HG02623 (cell line): ENCODE data around the gene AAMP.

Source experiments
- ATAC-seq: cut with Tn5 transposase; IDR thresholded peaks from one replicate; pipeline ENCODE4 v1.9.1; 2021; ENCODE audit warnings: moderate library complexity; ENCODE audit not compliant: unreplicated experiment

The AAMP gene

DNA sequence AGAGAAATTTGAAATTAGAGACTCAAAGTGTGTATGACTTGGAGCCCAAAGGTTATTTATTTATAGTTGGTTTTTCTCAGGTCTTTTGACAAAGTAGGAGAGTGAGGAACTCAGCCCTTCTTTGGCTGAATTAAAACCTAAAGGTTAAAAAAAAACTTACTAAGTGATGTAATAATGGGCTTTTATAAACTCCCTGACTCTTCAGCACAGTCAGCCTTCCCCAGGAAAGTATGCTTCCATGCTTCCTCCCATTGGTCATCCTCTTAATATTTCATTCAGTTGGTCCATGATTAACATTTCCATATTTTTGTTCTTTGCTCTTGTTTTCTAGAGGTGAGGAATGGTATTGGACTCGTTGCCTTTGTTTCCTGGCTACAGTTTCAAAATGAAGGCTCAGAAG is 45.8 kb downstream of the AAMP start:
- no peak for ATAC-seq

DNA sequence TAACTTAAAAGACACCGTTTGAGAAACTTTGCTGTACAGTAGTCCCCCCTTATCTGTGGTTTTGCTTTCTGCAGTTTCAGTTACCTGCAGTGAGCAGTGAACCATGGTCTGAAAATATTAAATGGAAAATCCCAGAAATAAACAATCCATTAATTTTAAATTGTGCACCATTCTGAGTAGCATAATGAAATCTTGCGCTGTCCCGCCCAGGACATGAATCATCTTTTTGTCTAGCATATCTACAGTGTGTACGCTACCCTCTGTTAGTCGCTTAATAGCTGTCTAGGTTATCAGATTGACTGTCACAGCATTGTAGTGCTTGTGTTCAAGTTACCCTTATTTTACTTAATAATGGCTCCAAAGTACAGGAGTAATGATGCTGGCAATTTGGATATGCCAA is 46.9 kb downstream of the AAMP start:
- ATAC-seq: no peak

DNA sequence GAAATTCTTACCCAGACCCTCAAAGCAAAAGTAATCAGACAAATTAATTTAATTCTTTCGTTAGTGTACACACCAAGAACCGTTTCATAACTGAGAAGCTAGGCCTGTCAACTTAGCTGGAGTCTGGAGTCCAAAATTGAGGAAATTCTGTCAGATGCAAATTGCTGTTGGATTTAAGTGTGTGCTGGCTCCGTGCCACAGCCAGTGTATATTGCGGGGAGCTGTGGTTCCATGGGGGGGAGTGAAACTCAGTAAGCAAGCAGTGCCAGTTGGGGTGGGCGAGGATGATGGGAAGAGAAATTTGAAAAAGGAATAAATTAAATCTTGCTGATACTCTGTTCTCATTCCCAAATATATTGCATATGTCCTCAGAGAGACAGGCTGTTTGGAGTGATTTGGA is 48.9 kb downstream of the AAMP start:
- ATAC-seq: no peak

DNA sequence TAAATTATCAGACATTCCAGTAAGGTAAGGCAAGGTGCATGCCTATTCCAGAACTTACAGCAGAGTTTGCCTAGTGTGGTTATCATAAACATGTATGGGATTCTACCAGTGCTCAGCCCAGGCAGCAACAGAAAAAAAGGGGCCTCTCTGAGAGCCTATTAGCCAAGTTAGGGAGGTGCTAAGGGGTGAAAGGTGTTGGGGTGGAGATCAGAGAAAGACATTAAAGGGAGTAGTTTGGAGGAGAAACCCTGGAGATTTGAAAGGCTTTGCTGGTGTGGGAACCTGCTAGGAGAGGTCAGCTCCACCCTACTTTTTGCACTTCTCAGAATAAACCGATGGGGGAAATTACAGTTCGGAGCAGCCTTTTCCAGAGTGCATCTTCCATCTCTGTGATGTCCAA is 50.0 kb downstream of the AAMP start:
- no peak for ATAC-seq

DNA sequence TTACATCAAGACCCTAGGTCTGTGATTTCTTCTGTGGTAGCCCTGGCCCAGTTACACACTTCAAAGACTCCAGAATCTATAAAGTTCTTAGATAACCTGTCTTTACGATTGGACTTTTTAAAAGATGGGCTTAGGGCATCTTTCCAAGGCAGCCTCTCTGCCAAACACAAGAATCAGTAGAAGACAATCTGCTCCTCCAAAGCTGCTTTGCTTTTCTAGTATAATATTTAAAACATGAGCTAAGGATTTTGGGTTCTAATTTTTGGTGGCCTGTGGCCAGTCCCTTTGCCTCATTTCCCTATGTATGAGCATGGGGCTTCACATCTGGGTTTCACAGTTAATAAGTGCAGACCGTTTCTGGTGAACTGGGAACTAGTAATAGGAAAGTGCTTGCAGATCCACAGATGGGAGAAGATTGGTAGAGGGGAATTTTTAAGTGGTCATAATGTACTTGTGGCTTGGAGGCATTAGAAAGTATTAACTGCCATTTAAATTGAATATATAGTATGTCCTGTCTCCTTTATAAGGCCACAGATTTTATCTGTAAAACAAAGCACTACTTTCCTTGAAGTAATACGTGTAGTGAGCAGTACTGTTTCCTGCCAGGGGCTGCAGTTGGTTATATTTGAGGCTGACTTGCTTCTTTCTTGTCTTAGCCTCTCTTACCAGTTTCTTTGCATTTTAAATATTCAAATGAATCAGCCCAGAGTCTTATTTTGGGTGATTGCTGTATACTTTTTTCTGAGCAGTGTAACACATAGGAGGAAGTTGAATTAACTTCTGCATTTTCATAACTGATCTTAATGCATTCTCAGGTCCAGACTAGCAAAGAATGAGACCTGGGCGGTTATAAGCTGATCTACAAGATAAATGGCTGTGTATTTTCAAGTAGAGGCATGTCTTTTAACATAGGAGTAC is 51.4 kb downstream of the AAMP start:
- ATAC-seq: peak; percentile 37

DNA sequence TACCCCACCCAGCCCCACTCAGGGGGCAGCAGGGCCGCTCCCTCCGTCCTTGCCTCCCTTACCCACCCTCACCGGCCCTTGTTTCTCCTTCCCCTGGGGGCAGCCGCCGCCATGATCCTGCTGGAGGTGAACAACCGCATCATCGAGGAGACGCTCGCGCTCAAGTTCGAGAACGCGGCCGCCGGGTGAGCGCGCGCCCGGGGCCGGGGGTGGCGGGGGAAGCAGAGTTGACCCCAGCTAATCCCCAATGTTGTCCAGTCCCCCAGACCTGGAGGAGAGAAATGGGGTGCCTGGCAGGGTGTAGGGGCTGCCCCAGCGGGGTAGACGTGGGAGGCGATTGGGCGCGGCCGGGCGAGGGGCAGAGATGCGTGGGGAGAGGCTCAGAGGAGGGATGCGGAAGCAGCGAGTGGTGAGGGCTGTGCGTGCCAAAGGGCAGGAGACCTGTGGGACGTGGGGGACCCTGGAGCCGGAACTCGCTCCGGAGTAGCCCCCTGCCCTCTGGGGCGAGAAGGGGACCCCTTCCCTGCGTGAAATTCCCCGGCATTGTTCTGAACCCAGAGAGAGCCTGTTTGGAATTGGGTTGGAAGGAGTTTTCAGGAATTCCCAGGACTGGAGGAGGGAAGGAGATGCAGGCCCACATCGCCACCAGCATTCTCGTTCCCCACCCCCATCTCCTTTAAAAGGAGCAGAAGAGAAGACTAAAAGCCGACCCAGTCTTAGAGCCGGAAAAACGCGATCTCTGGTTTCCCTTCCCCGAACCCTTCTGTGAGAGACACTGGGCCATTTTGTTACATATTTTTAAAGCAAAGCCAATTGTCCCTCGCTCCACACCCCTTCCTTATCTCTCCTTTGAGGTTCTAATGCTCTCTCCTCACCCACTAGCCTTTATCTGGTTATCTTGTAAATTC is 52.3 kb downstream of the AAMP start:
- no peak for ATAC-seq

DNA sequence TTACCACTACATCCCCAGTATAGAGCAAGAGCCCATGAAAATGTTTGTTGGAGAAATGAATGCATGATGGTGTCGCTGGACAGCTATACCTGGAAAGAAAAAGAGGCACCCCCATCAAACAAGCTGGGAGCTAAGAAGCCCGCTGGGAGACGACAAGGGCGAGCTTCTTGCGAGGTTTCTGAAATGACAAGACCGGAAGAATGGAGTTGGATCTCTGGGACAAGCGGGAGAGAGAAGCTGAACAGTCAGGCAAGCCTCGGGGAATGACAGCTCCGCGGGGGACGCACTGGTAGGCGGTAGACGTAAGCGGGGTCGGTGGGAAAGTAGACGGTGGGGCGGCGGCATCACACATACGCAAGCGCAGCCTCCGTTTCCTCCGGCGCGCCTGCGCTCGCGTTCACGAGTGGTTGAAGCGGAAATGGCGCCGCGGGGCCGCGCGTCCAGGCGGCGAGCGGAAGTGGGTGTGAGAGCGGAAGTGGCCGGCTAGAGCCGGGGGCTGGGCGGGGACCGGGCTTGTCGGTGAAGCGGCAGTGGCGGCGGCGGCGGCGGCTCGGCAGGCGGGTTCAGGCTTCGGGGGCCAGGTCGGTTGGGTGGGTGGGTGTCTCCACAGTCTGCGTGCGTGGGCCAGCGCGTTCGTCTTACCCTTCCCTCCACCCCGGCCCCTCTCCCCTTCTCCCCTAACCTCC is 53.1 kb downstream of the AAMP start, which contains the start of gene ARPC2:
Gene ARPC2, plus strand, starts transcription at position 516 of the 686 bp plus-strand sequence. CDS start 282 bp downstream, outside the sequence.
- peak; percentile 53 for ATAC-seq

DNA sequence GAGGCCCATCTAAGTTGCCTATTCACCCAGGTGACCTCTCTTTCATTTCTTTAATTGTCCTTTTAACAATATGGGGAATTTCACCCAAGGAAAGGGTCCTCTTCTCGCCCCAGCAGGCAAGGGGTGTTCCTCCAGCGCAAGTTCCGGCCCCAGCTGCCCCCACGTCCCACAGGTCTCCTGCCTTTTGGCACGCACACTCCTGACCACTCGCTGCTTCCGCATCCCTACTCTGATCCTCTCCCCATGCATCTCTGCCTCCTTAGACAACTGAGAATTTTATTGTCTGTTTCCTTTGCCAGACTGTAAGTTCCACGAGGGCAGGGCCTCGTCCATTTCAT is 53.6 kb downstream of the AAMP start:
- ATAC-seq: no peak
